Left cardiac atrium (tissue), 4 donors: Measurements from ENCODE around the gene SLC25A29. TPM values are rescaled to one million over a fixed set of nuclear protein-coding genes. Genes with fewer than 3 reads are reported as not detected.

Experiments
- ATAC-seq, 2 donors: fragments of 200-7000 bp; cut with Tn5 transposase; one replicate each; pipeline ENCODE4 v1.9.1; 2020; ENCODE audit warnings: mild to moderate bottlenecking in 2 of 2, moderate library complexity in 2 of 2
- DNase-seq: peaks from one replicate; pipeline ENCODE4 v3.0.0-alpha.2; 2020
- intact Hi-C, 2 donors: fragments of 100-400 bp; cut with DNase I; formaldehyde crosslinking; loops; one replicate each; pipeline versions ENCODE4 v1.14.1 to v1.15.1; 2022 to 2023
- total RNA-seq, 2 donors: library from RNA; stranded (reverse); fragmentation: NEBNext Ultra II Directional; extraction: Animal tissue kit (Norgen Biotek cat#: 25700); gene quantifications; one replicate each; pipeline ENCODE4 v1.2.1, GENCODE V29; 2021
- donor health status: DM: no; HTN: yes; CAD: no.
- donor health status: DM: no; HTN: yes; CAD: no; lungs with severe emphysema.
- donor health status: DM: yes; HTN: yes; CAD: no.
- donor health status: Dilated cardiomyopathy.

Gene SLC25A29
- total RNA-seq, 2 donors from 2014 or later, result 19.7 to 22.1 TPM

- ATAC-seq (peak in 1 of 2 donors; percentile 72), DNase-seq (no peak)
Measured at GRCh38 chr14:100333827-100334226, 27.6 kb upstream of the SLC25A29 start.

DNA sequence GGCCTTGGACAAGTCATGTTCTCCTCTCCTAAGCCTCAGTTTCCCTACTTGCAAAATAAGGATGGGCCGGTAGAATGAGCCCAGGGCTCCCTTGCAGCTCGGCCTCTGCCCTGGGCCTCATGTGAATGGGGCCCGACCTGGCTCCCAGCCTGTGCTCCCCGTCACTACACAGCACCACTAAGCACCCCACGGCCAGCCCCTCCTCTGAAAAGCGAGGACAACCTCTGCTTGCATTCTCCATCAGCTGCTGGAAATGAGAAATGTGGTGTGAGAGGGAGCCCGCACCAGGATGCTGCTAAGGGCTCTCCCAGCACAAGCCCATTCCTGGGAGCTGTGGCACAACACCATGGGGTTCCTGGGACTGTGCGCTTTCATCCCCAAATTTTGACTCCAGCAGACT is 27.1 kb upstream of the SLC25A29 start:
- intact Hi-C loops, result no loop called here
- ATAC-seq (no peak), DNase-seq (no peak)

More at GRCh38 chr14:100333827-100334226, 27.6 kb upstream of the SLC25A29 start:
- intact Hi-C loops, result no loop called here

GRCh38 chr14:100332797-100333196 is 26.6 kb upstream of the SLC25A29 start:
- ATAC-seq, result no peak

GRCh38 chr14:100332071-100332639 is 25.9 kb upstream of the SLC25A29 start:
- intact Hi-C loops, result no loop called here
- DNase-seq (no peak), ATAC-seq (no peak)

More at GRCh38 chr14:100332797-100333196, 26.6 kb upstream of the SLC25A29 start:
- no peak for DNase-seq
- intact Hi-C loops, result no loop called here

GRCh38 chr14:100330388-100330931 is 24.2 kb upstream of the SLC25A29 start:
- no peak for DNase-seq
- ATAC-seq, result no peak

GRCh38 chr14:100330007-100330344 is 23.7 kb upstream of the SLC25A29 start:
- intact Hi-C loops, result no loop called here
- DNase-seq (no peak), ATAC-seq (no peak)

More at GRCh38 chr14:100330388-100330931, 24.2 kb upstream of the SLC25A29 start:
- intact Hi-C loops, result no loop called here

DNA sequence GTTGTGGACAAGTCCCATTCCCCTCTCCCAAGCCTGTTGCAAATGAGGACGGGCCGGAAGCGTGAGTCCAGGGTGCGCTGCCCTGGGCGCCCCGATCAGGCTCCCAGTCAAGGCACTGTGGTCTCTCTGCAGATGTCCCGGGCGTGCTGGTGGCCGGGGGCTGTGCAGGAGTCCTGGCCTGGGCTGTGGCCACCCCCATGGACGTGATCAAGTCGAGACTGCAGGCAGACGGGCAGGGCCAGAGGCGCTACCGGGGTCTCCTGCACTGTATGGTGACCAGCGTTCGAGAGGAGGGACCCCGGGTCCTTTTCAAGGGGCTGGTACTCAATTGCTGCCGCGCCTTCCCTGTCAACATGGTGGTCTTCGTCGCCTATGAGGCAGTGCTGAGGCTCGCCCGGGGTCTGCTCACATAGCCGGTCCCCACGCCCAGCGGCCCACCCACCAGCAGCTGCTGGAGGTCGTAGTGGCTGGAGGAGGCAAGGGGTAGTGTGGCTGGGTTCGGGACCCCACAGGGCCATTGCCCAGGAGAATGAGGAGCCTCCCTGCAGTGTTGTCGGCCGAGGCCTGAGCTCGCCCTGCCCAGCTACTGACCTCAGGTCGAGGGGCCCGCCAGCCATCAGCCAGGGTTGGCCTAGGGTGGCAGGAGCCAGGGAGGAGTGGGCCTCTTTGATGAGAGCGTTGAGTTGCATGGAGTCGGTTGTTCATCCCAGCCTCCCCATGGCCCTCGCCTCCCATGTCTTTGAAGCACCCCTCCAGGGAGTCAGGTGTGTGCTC is 23.2 kb upstream of the SLC25A29 start:
- ATAC-seq, result no peak
- intact Hi-C loops, result no loop called here

DNA sequence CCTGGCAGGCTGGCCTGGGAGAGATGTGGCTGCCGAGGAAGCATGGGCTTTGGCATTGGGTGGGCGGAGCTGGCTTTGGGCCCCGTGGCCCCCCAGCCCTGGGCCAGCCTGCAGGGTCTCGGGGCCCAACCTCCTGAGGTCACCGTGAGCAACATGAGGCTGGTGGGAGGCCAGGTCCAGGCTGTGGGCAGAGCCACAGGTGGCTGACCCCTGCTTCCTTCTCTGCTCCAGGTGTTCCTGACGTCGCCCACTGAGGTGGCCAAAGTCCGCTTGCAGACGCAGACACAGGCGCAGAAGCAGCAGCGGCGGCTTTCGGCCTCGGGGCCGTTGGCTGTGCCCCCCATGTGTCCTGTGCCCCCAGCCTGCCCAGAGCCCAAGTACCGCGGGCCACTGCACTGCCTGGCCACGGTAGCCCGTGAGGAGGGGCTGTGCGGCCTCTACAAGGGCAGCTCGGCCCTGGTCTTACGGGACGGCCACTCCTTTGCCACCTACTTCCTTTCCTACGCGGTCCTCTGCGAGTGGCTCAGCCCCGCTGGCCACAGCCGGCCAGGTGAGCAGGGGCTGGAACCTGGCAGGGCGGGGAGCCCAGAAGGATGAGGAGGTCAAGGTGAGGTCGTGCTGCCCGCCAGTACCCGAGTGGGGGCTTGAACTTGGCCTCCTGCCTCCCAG is 22.4 kb upstream of the SLC25A29 start:
- DNase-seq (no peak), ATAC-seq (no peak)
- intact Hi-C loops, result no loop called here

More for the DNA sequence above, 23.2 kb upstream of the SLC25A29 start:
- no peak for DNase-seq

DNA sequence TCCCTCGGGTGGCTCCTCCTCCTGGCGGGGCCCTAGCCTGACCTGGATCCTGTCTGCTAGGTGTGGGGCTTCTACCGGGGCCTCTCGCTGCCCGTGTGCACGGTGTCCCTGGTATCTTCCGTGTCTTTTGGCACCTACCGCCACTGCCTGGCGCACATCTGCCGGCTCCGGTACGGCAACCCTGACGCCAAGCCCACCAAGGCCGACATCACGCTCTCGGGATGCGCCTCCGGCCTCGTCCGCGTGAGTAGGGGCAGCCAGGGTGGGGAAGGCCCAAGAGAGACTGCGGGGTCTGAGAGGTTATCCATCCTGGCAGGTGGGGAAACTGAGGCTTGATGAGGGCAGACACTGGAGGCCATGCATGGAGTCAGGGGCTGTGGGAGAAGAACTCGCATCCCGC is 20.9 kb upstream of the SLC25A29 start:
- ATAC-seq (no peak), DNase-seq (no peak)

GRCh38 chr14:100325958-100326357 is 19.7 kb upstream of the SLC25A29 start:
- ATAC-seq (no peak), DNase-seq (no peak)
- intact Hi-C loops, result no loop called here

More for the DNA sequence above, 20.9 kb upstream of the SLC25A29 start:
- intact Hi-C loops, result no loop called here

DNA sequence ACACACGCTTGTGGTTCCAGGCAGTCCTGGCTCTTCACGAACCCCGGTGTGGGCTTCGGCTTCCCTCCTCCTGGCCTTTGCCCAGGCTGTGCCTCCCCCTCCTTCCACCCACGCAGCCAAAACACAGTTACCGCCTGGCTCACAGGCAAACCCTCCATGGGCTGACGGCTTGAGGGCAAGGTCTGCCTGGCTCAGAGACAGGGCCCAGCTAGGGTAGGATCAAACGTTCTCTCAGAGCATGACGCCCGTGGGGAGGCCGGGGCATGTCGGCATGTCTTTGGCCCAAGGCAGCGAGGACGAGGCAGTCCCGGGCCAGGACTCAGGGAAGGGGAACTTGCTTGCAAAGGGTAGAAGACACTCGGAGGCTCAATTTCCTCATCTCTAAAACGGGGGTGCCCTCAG is 19.0 kb upstream of the SLC25A29 start:
- DNase-seq (no peak), ATAC-seq (peak in 1 of 2 donors; percentile 59)
- intact Hi-C loops, result no loop called here

DNA sequence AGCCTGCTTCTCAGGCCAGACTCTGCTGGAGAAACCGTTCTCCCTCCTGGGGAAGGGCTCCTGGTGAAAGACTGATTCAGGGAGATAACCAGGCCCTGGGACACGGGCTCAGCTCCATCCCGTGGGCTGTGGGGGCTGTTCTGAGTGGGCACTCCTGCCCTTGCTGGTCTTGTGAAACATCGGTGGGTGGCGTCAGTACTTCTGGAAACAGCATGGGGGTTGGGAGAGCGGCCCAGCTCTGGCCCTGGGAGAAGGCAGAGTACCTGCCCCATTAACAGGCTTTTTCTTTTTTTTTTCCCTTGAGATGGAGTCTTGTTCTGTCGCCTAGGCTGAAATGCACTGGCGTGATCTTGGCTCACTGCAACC is 17.7 kb upstream of the SLC25A29 start:
- ATAC-seq, result peak in 1 of 2 donors; percentile 29
- intact Hi-C loops, result no loop called here
- DNase-seq, result no peak

GRCh38 chr14:100323121-100323941 is 17.1 kb upstream of the SLC25A29 start, which contains the start of gene SLC25A47:
Gene SLC25A47, plus strand, starts transcription at chr14:100323339. Its CDS starts 76 bp downstream, at chr14:100323415.
- intact Hi-C loops, result no loop called here
- ATAC-seq (no peak), DNase-seq (no peak)

- DNase-seq (no peak), ATAC-seq (no peak)
- intact Hi-C loops, result no loop called here
Measured at GRCh38 chr14:100322138-100322957, 16.1 kb upstream of the SLC25A29 start.

DNA sequence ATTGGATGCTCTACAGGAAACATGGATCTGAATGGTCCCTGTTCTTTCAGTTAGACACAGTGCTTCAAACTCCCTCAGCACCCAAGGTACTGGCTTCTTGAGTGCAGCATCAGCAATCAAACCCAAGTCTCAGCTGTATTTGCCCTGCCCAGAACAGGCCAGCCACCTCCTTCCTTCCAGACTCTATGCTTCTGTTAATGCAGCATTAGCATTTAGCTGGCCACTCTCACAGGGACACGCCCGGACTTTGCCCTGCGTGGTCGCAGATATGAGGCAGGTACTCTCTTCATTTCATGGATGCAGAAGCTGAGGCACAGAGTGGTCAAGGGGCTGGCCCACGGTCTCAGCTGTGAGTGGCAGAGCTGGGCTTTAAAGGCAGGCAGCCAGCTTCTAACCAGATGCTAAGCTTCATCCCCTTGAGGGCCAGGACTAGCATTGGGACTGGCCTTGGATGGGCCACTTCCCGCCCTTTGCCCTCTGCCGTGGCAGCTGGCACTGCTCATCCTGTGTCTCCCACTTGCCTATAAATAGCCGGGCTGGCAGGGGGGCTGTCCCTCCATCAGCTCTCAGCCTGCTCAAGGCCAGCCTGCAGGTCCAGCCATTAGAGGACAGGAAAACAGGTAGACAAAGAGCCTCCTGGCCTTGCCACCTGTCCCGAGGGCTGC is 15.4 kb upstream of the SLC25A29 start:
- ATAC-seq, result peak; percentile 34 to 54
- DNase-seq, result no peak
- intact Hi-C loops, result no loop called here

DNA sequence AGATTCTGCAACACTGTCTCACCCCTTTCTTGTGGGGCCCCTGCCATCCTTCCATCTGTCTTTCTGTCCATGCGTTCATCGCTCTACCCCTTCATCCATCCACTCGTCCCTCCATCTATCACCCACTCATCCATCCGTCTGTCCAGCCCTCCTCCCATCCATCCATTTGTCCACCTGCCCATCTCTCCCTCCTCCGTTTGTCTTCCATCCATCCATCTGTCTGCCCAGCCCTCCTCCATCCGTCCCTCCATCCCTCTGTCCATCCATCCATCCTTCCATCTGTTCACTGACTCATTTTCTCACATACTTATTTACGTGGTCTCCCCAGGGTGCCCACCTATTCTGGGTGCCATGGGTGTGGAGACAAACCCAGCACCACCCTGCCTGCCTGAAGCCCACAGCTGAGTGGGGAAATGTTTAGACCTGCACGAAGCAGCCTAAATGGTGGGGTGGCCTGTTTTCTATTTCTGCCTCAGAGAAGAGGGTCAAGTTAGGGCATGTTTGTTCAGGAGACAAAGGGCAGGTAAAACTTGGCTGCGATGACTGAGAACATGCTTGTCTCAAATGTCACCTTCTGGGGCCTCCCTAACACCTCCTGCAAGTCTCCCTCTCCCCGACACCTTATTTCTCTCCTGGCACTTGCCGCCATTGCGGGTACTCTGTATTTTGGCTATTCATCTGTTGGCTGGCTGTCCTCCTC is 14.1 kb upstream of the SLC25A29 start:
- intact Hi-C loops, result no loop called here
- DNase-seq (no peak), ATAC-seq (no peak)
